HEK293 (cell line): Measurements from ENCODE around the gene SLC34A2.

Experiments used
- PRDM2 ChIP-seq: fragments of 450-650 bp; formaldehyde crosslinking; IDR thresholded peaks from 2 replicates; pipeline ENCODE4 v1.5.1; 2016; ENCODE audit warnings: missing biosample characterization, missing genetic modification characterization, borderline replicate concordance
- ZBTB17 ChIP-seq: fragments of 450-650 bp; formaldehyde crosslinking; IDR thresholded peaks from 2 replicates; pipeline ENCODE4 v1.5.1; 2016; ENCODE audit warnings: missing biosample characterization, missing genetic modification characterization
- ZBTB26 ChIP-seq: fragments of 450-650 bp; formaldehyde crosslinking; optimal IDR thresholded peaks from 2 replicates; pipeline ENCODE3; 2016; ENCODE audit warnings: missing biosample characterization, mild to moderate bottlenecking, missing genetic modification characterization
- ZNF274 ChIP-seq, 2 experiments: fragments of 200-500 bp in 1 of 2; fragments of 450-650 bp in 1 of 2; sonication (Bioruptor generic) in 1 of 2; formaldehyde crosslinking in 1 of 2; IDR thresholded peaks; 2 replicates each; pipeline versions ENCODE4 v1.5.1 to v1.6.1; 2014 to 2016; ENCODE audit warnings: borderline replicate concordance in 1 of 2, inconsistent platforms in 1 of 2, low read length in 1 of 2, missing biosample characterization in 1 of 2, missing genetic modification characterization in 1 of 2
- ZNF362 ChIP-seq: fragments of 450-650 bp; formaldehyde crosslinking; IDR thresholded peaks from 2 replicates; pipeline ENCODE4 v1.5.1; 2016; ENCODE audit warnings: missing biosample characterization, missing genetic modification characterization
- ZNF391 ChIP-seq: fragments of 450-650 bp; formaldehyde crosslinking; IDR thresholded peaks from 2 replicates; pipeline ENCODE4 v1.5.1; 2016; ENCODE audit warnings: low read depth, missing biosample characterization, missing genetic modification characterization, borderline replicate concordance
- ZNF449 ChIP-seq: fragments of 450-650 bp; formaldehyde crosslinking; IDR thresholded peaks from 2 replicates; pipeline ENCODE4 v1.5.1; 2017; ENCODE audit warnings: missing biosample characterization, mild to moderate bottlenecking, missing genetic modification characterization, moderate library complexity
- ZNF558 ChIP-seq: fragments of 450-650 bp; formaldehyde crosslinking; IDR thresholded peaks from 2 replicates; pipeline ENCODE4 v1.5.1; 2016; ENCODE audit warnings: missing biosample characterization, missing genetic modification characterization
- ZNF610 ChIP-seq: fragments of 450-650 bp; formaldehyde crosslinking; IDR thresholded peaks from 2 replicates; pipeline ENCODE4 v1.5.1; 2016; ENCODE audit warnings: missing biosample characterization, missing genetic modification characterization, borderline replicate concordance
- ZNF843 ChIP-seq: fragments of 450-650 bp; formaldehyde crosslinking; IDR thresholded peaks from 2 replicates; pipeline ENCODE4 v1.5.1; 2016; ENCODE audit warnings: missing biosample characterization, missing genetic modification characterization
- TF ChIP-seq, protein P1 (sequence below): fragments of 450-650 bp; formaldehyde crosslinking; IDR thresholded peaks from 2 replicates; pipeline ENCODE4 v1.5.1; 2016; ENCODE audit warnings: missing biosample characterization, missing genetic modification characterization
- TF ChIP-seq, protein P2 (sequence below): fragments of 450-650 bp; formaldehyde crosslinking; IDR thresholded peaks from 2 replicates; pipeline ENCODE4 v1.5.1; 2016; ENCODE audit warnings: missing biosample characterization, missing genetic modification characterization

The SLC34A2 gene

GRCh38 chr4:25710637-25711036 lies 55.0 kb downstream of the SLC34A2 start (continued):
- TF ChIP-seq ZNF362 (no peak), ZNF558 (tag by site-specific recombination) (no peak), ZNF274 (IDR thresholded peaks at IDR 0.05; ENCODE audit: low read length) (no peak), ZNF274 (tag by site-specific recombination; IDR thresholded peaks at IDR 0.05; ENCODE audit: borderline replicate concordance) (no peak), PRDM2 (no peak), ZNF391 (tag by site-specific recombination) (no peak), ZNF610 (no peak), ZBTB17 (tag by site-specific recombination) (no peak), ZNF843 (tag by site-specific recombination) (no peak), ZBTB26 (no peak), ZNF449 (tag by site-specific recombination) (no peak)
- TF ChIP-seq, protein P1, sequence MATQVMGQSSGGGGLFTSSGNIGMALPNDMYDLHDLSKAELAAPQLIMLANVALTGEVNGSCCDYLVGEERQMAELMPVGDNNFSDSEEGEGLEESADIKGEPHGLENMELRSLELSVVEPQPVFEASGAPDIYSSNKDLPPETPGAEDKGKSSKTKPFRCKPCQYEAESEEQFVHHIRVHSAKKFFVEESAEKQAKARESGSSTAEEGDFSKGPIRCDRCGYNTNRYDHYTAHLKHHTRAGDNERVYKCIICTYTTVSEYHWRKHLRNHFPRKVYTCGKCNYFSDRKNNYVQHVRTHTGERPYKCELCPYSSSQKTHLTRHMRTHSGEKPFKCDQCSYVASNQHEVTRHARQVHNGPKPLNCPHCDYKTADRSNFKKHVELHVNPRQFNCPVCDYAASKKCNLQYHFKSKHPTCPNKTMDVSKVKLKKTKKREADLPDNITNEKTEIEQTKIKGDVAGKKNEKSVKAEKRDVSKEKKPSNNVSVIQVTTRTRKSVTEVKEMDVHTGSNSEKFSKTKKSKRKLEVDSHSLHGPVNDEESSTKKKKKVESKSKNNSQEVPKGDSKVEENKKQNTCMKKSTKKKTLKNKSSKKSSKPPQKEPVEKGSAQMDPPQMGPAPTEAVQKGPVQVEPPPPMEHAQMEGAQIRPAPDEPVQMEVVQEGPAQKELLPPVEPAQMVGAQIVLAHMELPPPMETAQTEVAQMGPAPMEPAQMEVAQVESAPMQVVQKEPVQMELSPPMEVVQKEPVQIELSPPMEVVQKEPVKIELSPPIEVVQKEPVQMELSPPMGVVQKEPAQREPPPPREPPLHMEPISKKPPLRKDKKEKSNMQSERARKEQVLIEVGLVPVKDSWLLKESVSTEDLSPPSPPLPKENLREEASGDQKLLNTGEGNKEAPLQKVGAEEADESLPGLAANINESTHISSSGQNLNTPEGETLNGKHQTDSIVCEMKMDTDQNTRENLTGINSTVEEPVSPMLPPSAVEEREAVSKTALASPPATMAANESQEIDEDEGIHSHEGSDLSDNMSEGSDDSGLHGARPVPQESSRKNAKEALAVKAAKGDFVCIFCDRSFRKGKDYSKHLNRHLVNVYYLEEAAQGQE (tag by site-specific recombination), result no peak
- TF ChIP-seq, protein P2, sequence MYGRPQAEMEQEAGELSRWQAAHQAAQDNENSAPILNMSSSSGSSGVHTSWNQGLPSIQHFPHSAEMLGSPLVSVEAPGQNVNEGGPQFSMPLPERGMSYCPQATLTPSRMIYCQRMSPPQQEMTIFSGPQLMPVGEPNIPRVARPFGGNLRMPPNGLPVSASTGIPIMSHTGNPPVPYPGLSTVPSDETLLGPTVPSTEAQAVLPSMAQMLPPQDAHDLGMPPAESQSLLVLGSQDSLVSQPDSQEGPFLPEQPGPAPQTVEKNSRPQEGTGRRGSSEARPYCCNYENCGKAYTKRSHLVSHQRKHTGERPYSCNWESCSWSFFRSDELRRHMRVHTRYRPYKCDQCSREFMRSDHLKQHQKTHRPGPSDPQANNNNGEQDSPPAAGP (tag by site-specific recombination), result no peak
